PC-9 (cell line): ENCODE data around the gene GNG4. TPM values are rescaled to one million over a fixed set of nuclear protein-coding genes. Genes with fewer than 3 reads are reported as not detected.

Experiments used
- BruUV-seq: library from RNA; stranded (reverse); fragments of 400-500 nt; replicated peaks from 2 replicates; lab custom pipeline; 2021; lab: Mats Ljungman, UMichigan
- CTCF ChIA-PET: fragments of 300-600 bp; sonication (Branson Sonifier 250); formaldehyde crosslinking; loops from one replicate; lab custom pipeline; 2022; ENCODE audit warnings: antibody characterized with exemption; lab: Charles Lee
- POLR2A ChIA-PET: fragments of 300-600 bp; sonication (Branson Sonifier 250); formaldehyde crosslinking; loops from one replicate; lab custom pipeline; 2022; ENCODE audit warnings: antibody characterized with exemption; ENCODE audit not compliant: unreplicated experiment; lab: Charles Lee
- DNase-seq, 2 experiments: peaks; one replicate each; pipeline versions ENCODE4 v3.0.0 to v3.0.0-alpha.2; 2015 to 2022; ENCODE audit warnings: mixed read lengths in 1 of 2
- H2AFZ ChIP-seq: fragments of 200-600 bp; sonication (generic); 2 replicates; pipeline ENCODE4 v1.8.1; 2017; ENCODE audit warnings: antibody characterized with exemption
- H3F3A ChIP-seq: fragments of 200-600 bp; sonication (generic); 2 replicates; pipeline ENCODE4 v1.8.1; 2017; ENCODE audit warnings: antibody characterized with exemption, mild to moderate bottlenecking, low read depth; ENCODE audit not compliant: insufficient read depth
- H3K27ac ChIP-seq: fragments of 200-600 bp; sonication (generic); 2 replicates; pipeline ENCODE4 v1.6.1; 2016; ENCODE audit warnings: mixed run types
- H3K27me3 ChIP-seq: fragments of 200-600 bp; sonication (generic); 2 replicates; pipeline ENCODE4 v1.6.1; 2016; ENCODE audit warnings: low read depth, mixed run types; ENCODE audit not compliant: insufficient read depth
- H3K36me3 ChIP-seq: fragments of 200-600 bp; sonication (generic); 2 replicates; pipeline ENCODE4 v1.6.1; 2016; ENCODE audit warnings: low read depth, mixed run types
- H3K4me1 ChIP-seq: fragments of 200-600 bp; sonication (generic); replicated peaks from 2 replicates; pipeline ENCODE4 v1.6.1; 2016; ENCODE audit warnings: mixed run types; ENCODE audit not compliant: insufficient read depth
- H3K4me2 ChIP-seq: fragments of 200-600 bp; sonication (generic); 2 replicates; pipeline ENCODE4 v1.6.1; 2017; ENCODE audit warnings: mixed run types
- H3K4me3 ChIP-seq: fragments of 200-600 bp; sonication (generic); 2 replicates; pipeline ENCODE4 v1.6.1; 2016; ENCODE audit warnings: mixed run types
- H3K79me2 ChIP-seq: fragments of 200-600 bp; sonication (generic); 2 replicates; pipeline ENCODE4 v1.6.1; 2017; ENCODE audit warnings: low read depth, mixed run types
- H3K9me2 ChIP-seq: fragments of 200-600 bp; sonication (generic); 2 replicates; pipeline ENCODE4 v1.8.1; 2017; ENCODE audit warnings: mild to moderate bottlenecking; ENCODE audit not compliant: insufficient read depth
- H3K9me3 ChIP-seq: fragments of 200-600 bp; sonication (generic); 2 replicates; pipeline ENCODE4 v1.8.1; 2016; ENCODE audit warnings: low read depth; ENCODE audit not compliant: insufficient read depth
- H4K20me1 ChIP-seq: fragments of 200-600 bp; sonication (generic); 2 replicates; pipeline ENCODE4 v1.8.1; 2017; ENCODE audit not compliant: insufficient read depth
- EZH2 ChIP-seq: fragments of 200-600 bp; sonication (generic); IDR thresholded peaks from 2 replicates; pipeline ENCODE4 v1.8.0; 2017; ENCODE audit warnings: antibody characterized with exemption, low read depth
- intact Hi-C: fragments of 100-400 bp; cut with micrococcal nuclease; formaldehyde crosslinking; loops from one replicate; pipeline ENCODE4 v1.10.0; 2022; ENCODE audit not compliant: unreplicated experiment
- total RNA-seq: library from RNA; stranded (reverse); gene quantifications from 2 replicates; pipeline ENCODE4 v1.2.3, GENCODE V29; 2021
- TF ChIP-seq, protein P1 (sequence below): fragments of 200-600 bp; sonication (generic); conservative IDR thresholded peaks from 2 replicates; pipeline ENCODE4 v1.6.1; 2017; ENCODE audit warnings: mixed run types, antibody characterized with exemption, mild to moderate bottlenecking, moderate library complexity

GNG4 gene
- total RNA-seq, 1 experiment from 2014 or later, result 16.3 TPM

DNA sequence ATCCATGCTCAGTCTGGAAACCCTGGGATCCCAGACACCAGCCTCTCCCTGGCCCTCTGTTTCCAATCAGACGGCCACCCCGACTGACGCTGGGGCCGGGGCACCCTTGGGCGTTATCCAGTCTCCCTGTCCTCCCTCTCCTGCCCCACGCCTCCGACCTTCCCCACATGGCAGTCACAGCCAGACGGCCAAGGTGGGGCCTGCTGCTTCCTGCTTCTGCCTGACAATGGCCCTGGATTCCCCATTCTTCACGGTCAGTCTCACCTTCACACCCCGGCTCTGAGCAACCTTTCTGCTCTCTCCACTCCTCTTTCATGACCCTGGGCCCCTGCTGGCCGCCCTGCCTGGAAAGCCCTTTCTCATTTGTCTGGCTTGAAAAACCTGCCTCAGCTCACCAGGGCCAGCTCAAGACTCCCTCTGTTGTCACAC lies 6.6 kb downstream of the GNG4 start:
- Histone ChIP-seq H3K4me2 (peak overlapping the region; percentile 73), H3K27ac (peak overlapping the region; percentile 63), H3K4me3 (no peak overlapping the region), H3K4me1 (peaks cover 29% of the 10 kb centered on the region), H3F3A (peaks cover 20% of the 10 kb centered on the region; the same call in 1 of the 2 replicates), H3K9me2 (no peaks in the 10 kb centered on the region), H3K36me3 (no peaks in the 10 kb centered on the region), H3K9me3 (no peaks in the 10 kb centered on the region), H3K79me2 (no peaks in the 10 kb centered on the region), H4K20me1 (no peaks in the 10 kb centered on the region), H3K27me3 (no peaks in the 10 kb centered on the region), H2AFZ (no peak overlapping the region)
- intact Hi-C loops, result loop anchor here (1.0 to 10.0 kb wide), 5 partner anchors 65 to 272 kb away; partner anchors contain the start of gene B3GALNT2
- POLR2A ChIA-PET, result interaction anchor here (0.5 to 0.6 kb wide), 2 partner anchors 188 to 266 kb away, joined by 3 to 10 read pairs; no protein-coding TSS in a partner anchor
- CTCF ChIA-PET, result interaction anchor here (0.6 kb wide), 2 partner anchors 15 to 42 kb away, joined by 4 to 5 read pairs; no protein-coding TSS in a partner anchor
- BruUV-seq, result TSS peak; percentile 57
- TF ChIP-seq EZH2, result no peak
- TF ChIP-seq, protein P1, sequence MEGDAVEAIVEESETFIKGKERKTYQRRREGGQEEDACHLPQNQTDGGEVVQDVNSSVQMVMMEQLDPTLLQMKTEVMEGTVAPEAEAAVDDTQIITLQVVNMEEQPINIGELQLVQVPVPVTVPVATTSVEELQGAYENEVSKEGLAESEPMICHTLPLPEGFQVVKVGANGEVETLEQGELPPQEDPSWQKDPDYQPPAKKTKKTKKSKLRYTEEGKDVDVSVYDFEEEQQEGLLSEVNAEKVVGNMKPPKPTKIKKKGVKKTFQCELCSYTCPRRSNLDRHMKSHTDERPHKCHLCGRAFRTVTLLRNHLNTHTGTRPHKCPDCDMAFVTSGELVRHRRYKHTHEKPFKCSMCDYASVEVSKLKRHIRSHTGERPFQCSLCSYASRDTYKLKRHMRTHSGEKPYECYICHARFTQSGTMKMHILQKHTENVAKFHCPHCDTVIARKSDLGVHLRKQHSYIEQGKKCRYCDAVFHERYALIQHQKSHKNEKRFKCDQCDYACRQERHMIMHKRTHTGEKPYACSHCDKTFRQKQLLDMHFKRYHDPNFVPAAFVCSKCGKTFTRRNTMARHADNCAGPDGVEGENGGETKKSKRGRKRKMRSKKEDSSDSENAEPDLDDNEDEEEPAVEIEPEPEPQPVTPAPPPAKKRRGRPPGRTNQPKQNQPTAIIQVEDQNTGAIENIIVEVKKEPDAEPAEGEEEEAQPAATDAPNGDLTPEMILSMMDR, result no peak
- peak; percentile 57 to 74 for DNase-seq

DNA sequence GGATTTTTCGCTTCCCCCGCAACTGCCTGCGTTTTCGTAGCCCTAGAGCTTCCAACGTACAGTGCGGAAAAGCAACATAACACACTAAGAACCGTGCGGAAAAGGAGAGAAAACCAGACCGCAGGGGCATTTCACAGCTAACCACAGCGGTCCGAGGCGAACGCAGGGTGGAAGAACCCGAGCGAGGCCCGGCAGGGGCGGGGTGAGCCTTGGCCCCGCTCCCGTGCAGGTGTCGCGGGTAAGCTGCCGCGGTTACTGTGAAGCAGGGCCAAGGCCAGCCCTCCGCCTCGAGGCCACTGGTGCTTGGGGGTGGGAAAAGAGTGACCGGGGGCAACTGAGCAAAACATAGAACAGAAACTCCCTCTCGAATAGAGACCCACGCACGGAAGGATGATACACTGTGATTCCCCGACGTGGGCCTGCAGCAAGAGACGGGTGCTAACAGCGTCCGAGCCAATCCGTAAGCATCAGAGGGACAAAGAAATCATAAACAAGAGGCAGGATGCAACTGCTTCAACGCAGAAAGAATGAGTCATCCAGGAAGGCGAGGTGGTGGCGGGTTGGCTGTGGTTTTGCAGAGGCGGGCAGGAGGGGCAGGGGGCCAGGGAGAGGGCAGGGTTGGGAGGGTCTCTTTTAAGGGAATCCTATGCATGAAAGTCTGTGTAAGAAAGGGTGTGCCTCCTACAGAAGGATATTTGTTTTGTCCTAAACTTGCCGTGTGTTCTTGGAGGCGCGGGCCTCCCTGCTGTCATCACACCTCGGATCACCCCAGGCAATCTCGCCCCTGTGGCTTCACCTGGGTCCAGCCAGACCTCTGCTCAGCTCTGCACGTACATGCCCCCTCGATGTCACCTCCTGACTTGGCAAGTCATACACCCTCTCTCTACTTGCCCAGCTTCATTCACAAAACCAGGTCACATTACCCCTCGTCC lies 7.3 kb downstream of the GNG4 start:
- CTCF ChIA-PET, result interaction anchor here (0.6 kb wide), 2 partner anchors 14 to 41 kb away, joined by 4 to 5 read pairs; no protein-coding TSS in a partner anchor
- Histone ChIP-seq H4K20me1 (no peaks in the 10 kb centered on the region), H2AFZ (peak overlapping the region; percentile 79), H3K4me2 (peak overlapping the region; percentile 73), H3K9me2 (no peaks in the 10 kb centered on the region), H3K27ac (peak overlapping the region; percentile 63), H3K36me3 (no peaks in the 10 kb centered on the region), H3F3A (peaks cover 20% of the 10 kb centered on the region; the same call in 1 of the 2 replicates), H3K79me2 (no peaks in the 10 kb centered on the region), H3K4me3 (peak overlapping the region; percentile 41; the same call in 1 of the 2 replicates), H3K4me1 (peaks cover 29% of the 10 kb centered on the region), H3K27me3 (no peaks in the 10 kb centered on the region), H3K9me3 (no peaks in the 10 kb centered on the region)
- TF ChIP-seq, protein P1, result no peak
- no peak for TF ChIP-seq EZH2
- peak; percentile 82 to 87 for DNase-seq
- TSS peak; percentile 90 for BruUV-seq
- intact Hi-C loops, result loop anchor here (1.0 to 10.0 kb wide), 5 partner anchors 66 to 273 kb away; partner anchors contain the start of gene B3GALNT2
- POLR2A ChIA-PET, result interaction anchor here (0.5 to 0.7 kb wide), 4 partner anchors 43 to 267 kb away, joined by 3 to 10 read pairs (median 4); no protein-coding TSS in a partner anchor

DNA sequence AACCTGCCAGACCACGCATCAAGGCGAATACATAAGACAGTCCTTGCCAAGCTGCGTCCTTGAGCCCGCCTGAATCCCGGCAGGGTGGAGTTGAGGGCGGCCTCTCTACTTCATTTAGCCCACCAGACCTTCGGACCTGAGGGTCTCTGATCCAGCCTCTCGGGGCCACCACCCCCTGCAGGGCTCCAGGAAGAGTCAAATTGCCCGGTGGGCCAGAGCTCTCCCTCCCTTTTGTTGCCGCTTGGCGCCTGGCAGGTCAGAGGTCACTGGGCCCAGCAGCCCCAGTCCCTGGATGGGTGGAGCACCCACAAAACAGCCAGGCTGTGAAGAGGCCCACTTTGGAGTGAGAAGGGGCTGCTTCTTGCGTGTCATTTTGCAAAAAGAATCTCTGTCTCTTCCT lies 9.0 kb downstream of the GNG4 start:
- H3K9me3 ChIP-seq, result no peaks in the 10 kb centered on the region
- peaks cover 23% of the 10 kb centered on the region; the same call in 1 of the 2 replicates for H3F3A ChIP-seq
- intact Hi-C loops, result loop anchor here (10.0 kb wide), 1 partner anchor 274 kb away; no protein-coding TSS in a partner anchor
- no peaks in the 10 kb centered on the region for H4K20me1 ChIP-seq
- H3K4me3 ChIP-seq, result no peak overlapping the region
- no peak for DNase-seq
- no TSS peak for BruUV-seq
- no peaks in the 10 kb centered on the region for H3K36me3 ChIP-seq
- no peaks in the 10 kb centered on the region for H3K79me2 ChIP-seq
- CTCF ChIA-PET, result no interaction called here
- H2AFZ ChIP-seq, result no peak overlapping the region
- TF ChIP-seq, protein P1, result no peak
- no peak for TF ChIP-seq EZH2
- H3K27ac ChIP-seq, result no peak overlapping the region
- H3K27me3 ChIP-seq, result no peaks in the 10 kb centered on the region
- H3K9me2 ChIP-seq, result no peaks in the 10 kb centered on the region
- H3K4me2 ChIP-seq, result no peak overlapping the region
- POLR2A ChIA-PET, result no interaction called here
- H3K4me1 ChIP-seq, result peaks cover 41% of the 10 kb centered on the region
